Karpas-422 (cell line): ENCODE measurements around the gene CPNE9. TPM values are rescaled to one million over a fixed set of nuclear protein-coding genes. Genes with fewer than 3 reads are reported as not detected.

Experiments used
- DNase-seq: peaks from one replicate; pipeline ENCODE4 v3.0.0-alpha.2; 2015
- H2AFZ ChIP-seq: fragments of 200-600 bp; sonication (generic); 2 replicates; pipeline ENCODE4 v1.6.1; 2014; ENCODE audit warnings: antibody characterized with exemption, low read length, mixed read lengths
- H3K27ac ChIP-seq: fragments of 200-600 bp; sonication (generic); 2 replicates; pipeline ENCODE4 v1.5.1; 2014; ENCODE audit warnings: mild to moderate bottlenecking, low read length, moderate library complexity
- H3K27me3 ChIP-seq: fragments of 200-600 bp; sonication (generic); 2 replicates; pipeline ENCODE4 v1.6.1; 2014; ENCODE audit warnings: low read length, mixed read lengths
- H3K36me3 ChIP-seq: fragments of 200-600 bp; sonication (generic); 2 replicates; pipeline ENCODE4 v1.6.1; 2014; ENCODE audit warnings: low read length, mixed read lengths; ENCODE audit not compliant: insufficient read depth
- H3K4me1 ChIP-seq: fragments of 200-600 bp; sonication (generic); 2 replicates; pipeline ENCODE4 v1.6.1; 2014; ENCODE audit warnings: mild to moderate bottlenecking, low read length, mixed read lengths
- H3K4me2 ChIP-seq: fragments of 200-600 bp; sonication (generic); 2 replicates; pipeline ENCODE4 v1.6.1; 2014; ENCODE audit warnings: low read length, low read depth, mild to moderate bottlenecking; ENCODE audit not compliant: poor library complexity, severe bottlenecking
- H3K4me3 ChIP-seq: fragments of 200-600 bp; sonication (generic); 2 replicates; pipeline ENCODE4 v1.5.1; 2014; ENCODE audit warnings: mild to moderate bottlenecking, antibody characterized with exemption, low read length, mixed read lengths
- H3K79me2 ChIP-seq: fragments of 200-600 bp; sonication (generic); 2 replicates; pipeline ENCODE4 v1.6.1; 2014; ENCODE audit warnings: mild to moderate bottlenecking, low read length, mixed read lengths
- H3K9ac ChIP-seq: fragments of 200-600 bp; sonication (generic); 2 replicates; pipeline ENCODE4 v1.6.0; 2014; ENCODE audit warnings: low read length
- H3K9me2 ChIP-seq: fragments of 200-600 bp; sonication (generic), shearing (Covaris generic); replicated peaks from 2 replicates; pipeline ENCODE4 v1.6.0; 2014; ENCODE audit warnings: mild to moderate bottlenecking, low read length, moderate library complexity; ENCODE audit not compliant: insufficient read depth
- H3K9me3 ChIP-seq: fragments of 300-700, 200-600 bp; sonication (generic); 2 replicates; pipeline ENCODE4 v1.6.1; 2014; ENCODE audit warnings: low read length, mixed read lengths
- H4K20me1 ChIP-seq: fragments of 200-600 bp; sonication (generic); 2 replicates; pipeline ENCODE4 v1.6.1; 2014; ENCODE audit warnings: mild to moderate bottlenecking, antibody characterized with exemption, low read length, low read depth; ENCODE audit not compliant: insufficient read depth
- total RNA-seq: library from RNA; depleted of rRNA; stranded (reverse); fragments of >200 nt; shearing (Covaris generic); gene quantifications from 2 replicates; pipeline ENCODE4 v1.2.3, GENCODE V29; 2014; ENCODE audit warnings: low replicate concordance

CPNE9 gene
- total RNA-seq, 1 experiment from 2014 or later = not detected

DNA sequence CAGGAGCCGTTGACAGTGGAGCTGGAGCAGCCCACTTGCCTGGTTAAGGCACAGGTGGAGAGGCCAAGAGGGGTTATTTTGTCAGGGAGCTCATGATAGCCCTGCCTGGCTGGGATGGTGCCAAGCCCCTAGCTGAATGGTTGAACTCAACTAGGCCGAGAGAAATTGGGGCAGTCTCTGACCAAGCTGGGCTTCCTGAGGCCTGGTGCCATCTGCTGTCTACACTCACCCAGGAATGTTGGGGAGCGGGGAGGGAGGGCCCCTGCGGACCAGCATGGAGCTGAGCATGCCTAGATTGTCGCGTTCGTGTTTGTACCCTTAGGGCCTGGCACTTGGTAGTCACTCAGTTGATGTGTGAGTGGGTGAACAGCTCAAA lies 29.1 kb downstream of the CPNE9 start:
- Histone ChIP-seq H4K20me1 (peaks cover 13% of the 10 kb centered on the region), H3K9me3 (no peaks in the 10 kb centered on the region), H3K9ac (peak overlapping the region; percentile 95), H2AFZ (no peak overlapping the region), H3K4me2 (peak overlapping the region; percentile 95), H3K27ac (peak overlapping the region; percentile 74; the same call in 1 of the 2 replicates), H3K79me2 (peaks cover 54% of the 10 kb centered on the region), H3K27me3 (no peaks in the 10 kb centered on the region), H3K9me2 (no peaks in the 10 kb centered on the region), H3K4me3 (peak overlapping the region; percentile 96), H3K4me1 (peaks cover 18% of the 10 kb centered on the region), H3K36me3 (peaks cover 23% of the 10 kb centered on the region; the same call in 1 of the 2 replicates)
- no peak for DNase-seq

GRCh38 chr3:9736831-9737230 lies 33.2 kb downstream of the CPNE9 start:
- H3K27me3 ChIP-seq = no peaks in the 10 kb centered on the region
- H3K79me2 ChIP-seq = peaks cover 55% of the 10 kb centered on the region
- no peak overlapping the region for H3K9ac ChIP-seq
- H2AFZ ChIP-seq = no peak overlapping the region
- no peak overlapping the region for H3K4me2 ChIP-seq
- peaks cover 11% of the 10 kb centered on the region for H3K4me1 ChIP-seq
- no peaks in the 10 kb centered on the region for H3K9me3 ChIP-seq
- H3K27ac ChIP-seq = no peak overlapping the region
- H4K20me1 ChIP-seq = peaks cover 13% of the 10 kb centered on the region
- no peak for DNase-seq
- no peaks in the 10 kb centered on the region for H3K9me2 ChIP-seq
- peaks cover 45% of the 10 kb centered on the region; the same call in 1 of the 2 replicates for H3K36me3 ChIP-seq
- H3K4me3 ChIP-seq = no peak overlapping the region

DNA sequence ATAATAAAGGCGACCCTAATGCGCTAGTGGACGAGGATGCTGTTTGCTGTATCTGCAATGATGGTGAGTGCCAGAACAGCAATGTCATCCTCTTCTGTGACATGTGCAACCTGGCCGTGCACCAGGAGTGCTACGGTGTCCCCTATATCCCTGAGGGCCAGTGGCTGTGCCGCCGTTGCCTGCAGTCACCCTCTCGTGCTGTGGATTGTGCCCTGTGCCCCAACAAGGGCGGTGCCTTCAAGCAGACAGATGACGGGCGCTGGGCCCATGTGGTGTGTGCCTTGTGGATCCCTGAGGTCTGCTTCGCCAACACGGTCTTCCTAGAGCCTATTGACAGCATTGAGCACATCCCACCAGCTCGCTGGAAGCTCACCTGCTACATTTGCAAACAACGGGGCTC lies 35.5 kb downstream of the CPNE9 start:
- Histone ChIP-seq H3K4me3 (no peak overlapping the region), H3K9ac (no peak overlapping the region), H3K4me2 (no peak overlapping the region), H3K27me3 (no peaks in the 10 kb centered on the region), H2AFZ (no peak overlapping the region), H3K36me3 (peaks cover 57% of the 10 kb centered on the region; the same call in 1 of the 2 replicates), H4K20me1 (no peaks in the 10 kb centered on the region; the same call in 1 of the 2 replicates), H3K9me2 (no peaks in the 10 kb centered on the region), H3K9me3 (no peaks in the 10 kb centered on the region), H3K4me1 (no peaks in the 10 kb centered on the region), H3K79me2 (peaks cover 32% of the 10 kb centered on the region), H3K27ac (no peak overlapping the region)
- DNase-seq = no peak

GRCh38 chr3:9742560-9742959 lies 38.9 kb downstream of the CPNE9 start:
- H4K20me1 ChIP-seq = no peaks in the 10 kb centered on the region

DNA sequence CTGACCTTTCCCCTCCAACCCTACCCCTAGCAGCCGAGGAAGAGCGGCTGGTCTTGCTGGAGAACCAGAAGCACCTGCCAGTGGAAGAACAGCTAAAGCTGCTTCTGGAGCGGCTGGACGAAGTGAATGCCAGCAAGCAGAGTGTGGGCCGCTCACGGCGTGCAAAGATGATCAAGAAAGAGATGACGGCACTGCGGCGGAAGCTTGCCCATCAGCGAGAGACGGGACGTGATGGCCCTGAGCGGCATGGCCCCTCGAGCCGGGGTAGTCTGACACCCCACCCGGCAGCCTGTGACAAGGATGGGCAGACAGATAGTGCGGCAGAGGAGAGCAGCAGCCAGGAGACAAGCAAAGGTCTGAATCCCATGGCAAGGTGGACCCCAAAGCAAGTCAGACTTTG lies 39.9 kb downstream of the CPNE9 start:
- no peak overlapping the region for H3K27ac ChIP-seq

More at GRCh38 chr3:9742560-9742959, 38.9 kb downstream of the CPNE9 start:
- H3K79me2 ChIP-seq = 0 out of 2 replicates have a peak, but pooled peaks cover 4% of the 10 kb centered on the region
- H3K4me1 ChIP-seq = no peaks in the 10 kb centered on the region
- no peak overlapping the region for H3K4me2 ChIP-seq
- no peak for DNase-seq
- H2AFZ ChIP-seq = no peak overlapping the region
- H3K27me3 ChIP-seq = no peaks in the 10 kb centered on the region
- H3K27ac ChIP-seq = no peak overlapping the region
- no peaks in the 10 kb centered on the region for H3K9me2 ChIP-seq
- no peak overlapping the region for H3K9ac ChIP-seq
- H3K9me3 ChIP-seq = no peaks in the 10 kb centered on the region
- peaks cover 55% of the 10 kb centered on the region; the same call in 1 of the 2 replicates for H3K36me3 ChIP-seq
- no peak overlapping the region for H3K4me3 ChIP-seq

GRCh38 chr3:9744162-9744561 lies 40.5 kb downstream of the CPNE9 start:
- no peak for DNase-seq
- Histone ChIP-seq H4K20me1 (no peaks in the 10 kb centered on the region), H3K4me2 (no peak overlapping the region)

More for the DNA sequence above, 39.9 kb downstream of the CPNE9 start:
- Histone ChIP-seq H2AFZ (no peak overlapping the region), H3K4me1 (no peaks in the 10 kb centered on the region), H3K36me3 (peaks cover 58% of the 10 kb centered on the region; the same call in 1 of the 2 replicates), H3K79me2 (0 out of 2 replicates have a peak, but pooled peaks cover under 1% of the 10 kb centered on the region), H3K9me3 (no peaks in the 10 kb centered on the region), H3K9me2 (no peaks in the 10 kb centered on the region), H3K4me3 (no peak overlapping the region), H3K4me2 (no peak overlapping the region), H4K20me1 (no peaks in the 10 kb centered on the region), H3K9ac (no peak overlapping the region), H3K27me3 (no peaks in the 10 kb centered on the region)
- no peak for DNase-seq

GRCh38 chr3:9745521-9745920 lies 41.9 kb downstream of the CPNE9 start:
- peaks cover 46% of the 10 kb centered on the region; the same call in 1 of the 2 replicates for H3K36me3 ChIP-seq
- H3K79me2 ChIP-seq = peaks cover 3% of the 10 kb centered on the region
- no peak overlapping the region for H2AFZ ChIP-seq
- DNase-seq = no peak
- H3K27ac ChIP-seq = no peak overlapping the region
- no peaks in the 10 kb centered on the region for H3K9me2 ChIP-seq
- H3K4me2 ChIP-seq = no peak overlapping the region
- H4K20me1 ChIP-seq = no peaks in the 10 kb centered on the region
- no peaks in the 10 kb centered on the region for H3K27me3 ChIP-seq
- no peaks in the 10 kb centered on the region for H3K9me3 ChIP-seq
- no peak overlapping the region for H3K4me3 ChIP-seq
- H3K4me1 ChIP-seq = peaks cover 10% of the 10 kb centered on the region
- H3K9ac ChIP-seq = no peak overlapping the region

More at GRCh38 chr3:9744162-9744561, 40.5 kb downstream of the CPNE9 start:
- H3K79me2 ChIP-seq = no peaks in the 10 kb centered on the region
- no peaks in the 10 kb centered on the region for H3K9me2 ChIP-seq
- no peaks in the 10 kb centered on the region for H3K27me3 ChIP-seq
- H3K27ac ChIP-seq = no peak overlapping the region
- H3K9me3 ChIP-seq = no peaks in the 10 kb centered on the region
- H3K36me3 ChIP-seq = peaks cover 52% of the 10 kb centered on the region; the same call in 1 of the 2 replicates
- no peak overlapping the region for H3K9ac ChIP-seq
- no peak overlapping the region for H2AFZ ChIP-seq
- H3K4me1 ChIP-seq = peaks cover 3% of the 10 kb centered on the region
- H3K4me3 ChIP-seq = no peak overlapping the region

GRCh38 chr3:9746330-9746729 lies 42.7 kb downstream of the CPNE9 start:
- Histone ChIP-seq H3K4me3 (no peak overlapping the region), H3K36me3 (peaks cover 40% of the 10 kb centered on the region; the same call in 1 of the 2 replicates), H3K4me1 (peaks cover 18% of the 10 kb centered on the region), H3K27me3 (no peaks in the 10 kb centered on the region), H3K9ac (no peak overlapping the region), H3K9me3 (no peaks in the 10 kb centered on the region), H2AFZ (no peak overlapping the region), H3K79me2 (peaks cover 11% of the 10 kb centered on the region), H3K27ac (no peak overlapping the region), H4K20me1 (no peaks in the 10 kb centered on the region), H3K4me2 (no peak overlapping the region), H3K9me2 (no peaks in the 10 kb centered on the region)
- DNase-seq = no peak
